ENCODE results near the gene LPCAT1.

LPCAT1 gene

DNA sequence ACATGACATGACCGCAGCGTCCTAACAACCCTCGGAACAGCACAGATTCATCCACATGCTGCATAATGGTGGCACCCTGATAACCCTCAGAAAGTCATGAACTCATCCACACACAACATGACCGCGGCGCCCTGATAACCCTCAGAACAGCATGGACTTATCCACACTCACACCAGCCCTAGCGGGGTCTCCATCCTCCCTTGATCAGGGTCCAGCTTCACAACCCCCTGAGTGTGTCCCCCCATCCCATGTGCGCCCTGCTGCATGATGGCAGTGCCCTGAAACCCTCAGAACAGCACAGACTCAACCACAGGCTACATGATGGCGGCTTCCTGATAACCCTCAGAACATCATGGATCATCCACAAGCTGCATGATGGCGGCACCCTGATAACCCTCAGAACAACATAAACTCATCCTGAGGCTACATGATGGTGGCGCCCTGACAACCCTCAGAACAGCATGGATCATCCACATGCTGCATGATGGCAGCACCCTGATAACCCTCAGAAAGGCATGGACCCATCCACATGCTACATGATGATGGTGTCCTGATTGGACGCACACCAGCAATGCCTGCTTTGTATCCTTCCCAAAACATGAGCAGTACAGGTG lies 106.8 kb downstream of the LPCAT1 start:
- no peak overlapping the region for H3K4me3 ChIP-seq (ENCODE audit: low read length)
- H3K9me3 ChIP-seq (ENCODE audit: control insufficient read depth, low read length) = peaks cover 7% of the 10 kb centered on the region
- peaks cover 31% of the 10 kb centered on the region for H3K27me3 ChIP-seq (replicated peaks; ENCODE audit: control insufficient read depth, insufficient read depth, low read length)
- H3K36me3 ChIP-seq (ENCODE audit: control insufficient read depth, insufficient read depth, low read length, severe bottlenecking) = no peaks in the 10 kb centered on the region
- DNase-seq (ENCODE audit: low read depth) = no peak
- peaks cover 14% of the 10 kb centered on the region for H3K4me1 ChIP-seq (ENCODE audit: control insufficient read depth, insufficient read depth, low read length)
- no peak overlapping the region for H3K9ac ChIP-seq (ENCODE audit: low read length)

DNA sequence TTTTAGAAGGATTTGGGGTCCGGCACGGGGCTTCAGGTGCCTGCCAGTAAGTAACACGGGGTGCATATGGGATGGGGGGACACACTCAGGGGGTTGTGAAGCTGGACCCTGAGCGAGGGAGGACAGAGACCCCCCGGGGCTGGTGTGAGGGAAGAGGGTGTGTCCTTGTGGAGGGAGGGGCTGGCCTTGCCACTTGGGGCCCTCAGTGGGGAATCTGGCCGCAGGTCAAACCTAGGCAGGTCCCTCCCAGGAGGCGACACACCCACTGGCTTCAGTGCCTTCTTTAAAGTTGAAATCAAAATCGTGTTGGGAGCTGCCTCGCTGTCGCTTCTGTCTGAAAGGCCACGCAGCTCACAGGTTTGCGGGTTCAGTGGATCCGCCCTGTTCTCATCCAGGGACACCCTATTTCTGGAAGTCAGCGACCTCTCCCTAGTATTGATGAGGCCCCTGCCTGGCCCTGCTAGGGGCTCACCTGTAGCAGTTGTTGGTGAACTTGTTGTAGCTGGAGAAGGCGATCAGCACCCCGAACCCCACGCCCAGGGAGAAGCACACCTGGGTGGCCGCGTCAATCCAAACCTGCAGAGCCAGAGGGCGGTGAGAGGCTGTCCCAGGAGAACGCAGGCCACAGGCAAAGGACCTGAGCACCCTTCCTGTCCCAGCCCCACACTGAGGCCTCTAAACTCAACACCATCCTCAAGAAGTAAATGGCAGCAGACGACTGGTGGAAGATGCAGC lies 108.0 kb downstream of the LPCAT1 start:
- Histone ChIP-seq H3K36me3 (ENCODE audit: control insufficient read depth, insufficient read depth, low read length, severe bottlenecking) (no peaks in the 10 kb centered on the region), H3K9me3 (ENCODE audit: control insufficient read depth, low read length) (peaks cover 7% of the 10 kb centered on the region), H3K4me3 (ENCODE audit: low read length) (no peak overlapping the region), H3K27me3 (replicated peaks; ENCODE audit: control insufficient read depth, insufficient read depth, low read length) (peaks cover 33% of the 10 kb centered on the region), H3K4me1 (ENCODE audit: control insufficient read depth, insufficient read depth, low read length) (peaks cover 9% of the 10 kb centered on the region), H3K9ac (ENCODE audit: low read length) (no peak overlapping the region)
- no peak for DNase-seq (ENCODE audit: low read depth)

DNA sequence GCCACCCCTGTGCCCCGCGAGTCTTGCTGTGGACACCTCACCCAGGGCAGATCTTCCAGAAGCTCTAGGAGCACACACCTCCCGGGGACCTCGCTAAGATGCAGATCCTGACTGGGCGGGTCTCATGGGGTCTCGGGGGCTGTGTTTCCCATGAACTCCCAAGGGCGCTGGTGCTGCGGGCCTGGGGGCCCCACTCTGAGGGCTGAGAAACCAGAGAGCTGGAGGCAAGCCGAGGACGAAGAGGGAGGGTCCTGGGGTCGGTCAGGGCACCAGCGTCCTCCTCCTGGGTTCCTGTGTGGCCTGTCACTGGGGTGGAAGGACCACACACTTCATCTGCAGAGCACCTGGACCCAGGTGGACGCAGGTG lies 108.7 kb downstream of the LPCAT1 start:
- Histone ChIP-seq H3K4me3 (ENCODE audit: low read length) (no peak overlapping the region), H3K27me3 (replicated peaks; ENCODE audit: control insufficient read depth, insufficient read depth, low read length) (peaks cover 37% of the 10 kb centered on the region), H3K36me3 (ENCODE audit: control insufficient read depth, insufficient read depth, low read length, severe bottlenecking) (no peaks in the 10 kb centered on the region), H3K4me1 (ENCODE audit: control insufficient read depth, insufficient read depth, low read length) (peaks cover 1% of the 10 kb centered on the region), H3K9me3 (ENCODE audit: control insufficient read depth, low read length) (peaks cover 7% of the 10 kb centered on the region), H3K9ac (ENCODE audit: low read length) (no peak overlapping the region)
- DNase-seq (ENCODE audit: low read depth) = no peak

DNA sequence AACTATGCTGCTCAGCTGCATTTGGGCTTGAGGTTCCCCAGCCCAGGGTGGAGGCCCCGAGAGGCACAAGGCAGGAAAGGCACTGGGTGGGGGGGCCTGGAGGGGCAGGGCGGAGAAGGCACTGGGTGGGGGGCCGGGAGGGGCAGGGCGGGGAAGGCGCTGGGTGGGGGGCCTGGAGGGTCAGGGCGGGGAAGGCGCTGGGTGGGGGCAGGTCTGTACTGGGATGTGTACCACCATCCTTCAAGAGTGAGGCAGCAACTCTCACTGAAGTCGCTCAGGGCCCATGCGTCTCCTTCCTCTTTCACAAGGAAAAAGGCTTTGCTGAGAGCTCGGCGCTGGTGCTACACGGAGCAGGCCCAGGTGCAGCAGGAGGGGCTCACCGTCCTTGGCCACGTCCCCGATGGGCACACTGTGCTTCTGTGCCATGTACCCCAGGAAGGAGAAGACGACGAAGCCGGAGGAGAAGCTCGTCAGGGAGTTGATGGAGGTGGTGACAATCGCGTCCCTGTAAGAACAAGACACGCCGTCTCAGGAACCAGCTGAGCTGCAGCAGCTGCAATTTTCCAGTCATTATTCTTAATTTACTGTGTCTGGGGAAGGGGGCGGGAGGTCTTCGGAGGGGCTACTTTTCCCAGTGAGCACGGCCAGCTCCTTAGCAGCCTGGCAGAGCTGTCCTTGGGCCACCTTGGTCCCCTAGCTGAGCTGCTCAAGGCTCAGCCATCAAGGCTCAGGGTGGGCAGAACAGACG lies 109.3 kb downstream of the LPCAT1 start:
- Histone ChIP-seq H3K36me3 (ENCODE audit: control insufficient read depth, insufficient read depth, low read length, severe bottlenecking) (no peaks in the 10 kb centered on the region), H3K27me3 (replicated peaks; ENCODE audit: control insufficient read depth, insufficient read depth, low read length) (peaks cover 37% of the 10 kb centered on the region), H3K4me1 (ENCODE audit: control insufficient read depth, insufficient read depth, low read length) (no peaks in the 10 kb centered on the region), H3K9me3 (ENCODE audit: control insufficient read depth, low read length) (peaks cover 7% of the 10 kb centered on the region), H3K4me3 (ENCODE audit: low read length) (no peak overlapping the region), H3K9ac (ENCODE audit: low read length) (no peak overlapping the region)
- no peak for DNase-seq (ENCODE audit: low read depth)

DNA sequence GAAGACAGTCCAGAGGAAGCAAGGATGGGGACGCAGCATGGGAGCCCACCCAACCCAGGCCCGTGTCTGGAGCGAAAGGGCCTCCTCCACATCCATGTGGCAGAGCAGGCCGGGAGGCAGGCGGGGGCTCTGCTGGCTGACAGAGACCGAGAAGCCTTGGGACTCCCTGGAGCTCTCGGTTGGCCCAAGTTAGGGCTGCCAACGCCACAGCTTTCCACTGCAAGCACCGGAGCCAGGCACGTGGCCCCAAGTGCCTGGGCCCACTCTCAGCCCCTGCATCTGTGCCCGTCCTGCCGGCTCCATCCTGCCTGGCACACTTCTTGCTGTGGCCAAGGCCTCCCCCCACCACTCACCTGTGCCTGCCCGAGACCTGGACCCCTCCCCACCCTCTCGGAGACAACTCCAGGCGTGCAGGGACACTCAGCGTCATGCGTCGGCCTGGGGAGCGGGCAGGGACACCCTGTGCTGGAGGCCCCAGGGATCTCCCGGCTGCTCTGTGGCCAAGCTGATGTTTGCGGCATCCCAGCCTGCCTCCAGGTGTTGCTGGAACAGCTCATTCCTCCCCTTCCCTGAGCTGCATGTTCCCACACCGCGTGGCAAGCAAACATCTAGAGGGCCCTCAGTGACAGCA lies 110.0 kb downstream of the LPCAT1 start:
- no peak for DNase-seq (ENCODE audit: low read depth)
- H3K36me3 ChIP-seq (ENCODE audit: control insufficient read depth, insufficient read depth, low read length, severe bottlenecking) = no peaks in the 10 kb centered on the region
- H3K9me3 ChIP-seq (ENCODE audit: control insufficient read depth, low read length) = peaks cover 3% of the 10 kb centered on the region
- H3K4me1 ChIP-seq (ENCODE audit: control insufficient read depth, insufficient read depth, low read length) = no peaks in the 10 kb centered on the region
- H3K9ac ChIP-seq (ENCODE audit: low read length) = no peak overlapping the region
- no peak overlapping the region for H3K4me3 ChIP-seq (ENCODE audit: low read length)
- peaks cover 37% of the 10 kb centered on the region for H3K27me3 ChIP-seq (replicated peaks; ENCODE audit: control insufficient read depth, insufficient read depth, low read length)

DNA sequence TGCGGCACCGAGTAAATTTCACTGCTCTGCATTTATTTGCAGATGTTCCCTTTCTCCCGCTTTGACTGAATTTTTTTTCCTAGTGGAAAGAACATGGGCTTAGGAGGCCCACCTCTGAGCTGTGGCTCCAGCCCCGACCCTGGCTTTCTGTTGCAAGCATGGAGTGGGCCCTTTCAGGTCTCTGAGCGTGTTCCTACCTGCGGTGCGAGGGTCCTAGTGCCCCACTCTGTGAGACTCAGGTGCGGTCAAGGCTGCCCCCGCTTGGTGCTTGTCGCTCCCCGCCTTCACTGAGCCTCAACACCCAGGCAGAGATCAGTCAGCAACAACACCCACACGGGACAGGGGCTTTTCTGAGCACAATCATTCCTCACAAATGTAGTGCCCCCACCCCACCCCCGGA lies 110.5 kb downstream of the LPCAT1 start:
- Histone ChIP-seq H3K9me3 (ENCODE audit: control insufficient read depth, low read length) (no peaks in the 10 kb centered on the region), H3K9ac (ENCODE audit: low read length) (no peak overlapping the region), H3K36me3 (ENCODE audit: control insufficient read depth, insufficient read depth, low read length, severe bottlenecking) (no peaks in the 10 kb centered on the region), H3K4me1 (ENCODE audit: control insufficient read depth, insufficient read depth, low read length) (no peaks in the 10 kb centered on the region), H3K27me3 (replicated peaks; ENCODE audit: control insufficient read depth, insufficient read depth, low read length) (peaks cover 38% of the 10 kb centered on the region), H3K4me3 (ENCODE audit: low read length) (no peak overlapping the region)
- no peak for DNase-seq (ENCODE audit: low read depth)

DNA sequence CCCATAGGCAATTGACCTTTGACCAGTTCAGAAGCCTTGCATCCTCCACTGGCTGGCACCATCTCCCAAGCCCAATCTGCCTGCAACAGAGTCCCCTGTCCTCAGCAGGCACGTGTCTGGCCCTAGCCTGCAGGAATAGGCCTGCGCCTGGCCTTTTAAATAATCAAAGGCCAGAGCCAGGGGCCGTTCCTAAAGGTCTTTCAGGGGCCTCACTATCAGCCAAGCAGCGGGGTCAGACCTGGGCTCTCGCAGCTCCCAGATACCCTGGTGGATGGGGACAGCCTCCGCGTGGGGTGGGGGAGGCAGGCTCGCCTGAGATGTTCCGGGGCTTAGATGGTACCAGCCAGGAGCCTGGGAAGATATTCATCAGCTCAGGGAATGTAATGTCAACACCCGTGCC lies 111.1 kb downstream of the LPCAT1 start:
- DNase-seq (ENCODE audit: low read depth) = no peak
- Histone ChIP-seq H3K9ac (ENCODE audit: low read length) (no peak overlapping the region), H3K36me3 (ENCODE audit: control insufficient read depth, insufficient read depth, low read length, severe bottlenecking) (no peaks in the 10 kb centered on the region), H3K27me3 (replicated peaks; ENCODE audit: control insufficient read depth, insufficient read depth, low read length) (peaks cover 40% of the 10 kb centered on the region), H3K4me3 (ENCODE audit: low read length) (no peak overlapping the region), H3K4me1 (ENCODE audit: control insufficient read depth, insufficient read depth, low read length) (no peaks in the 10 kb centered on the region), H3K9me3 (ENCODE audit: control insufficient read depth, low read length) (no peaks in the 10 kb centered on the region)

DNA sequence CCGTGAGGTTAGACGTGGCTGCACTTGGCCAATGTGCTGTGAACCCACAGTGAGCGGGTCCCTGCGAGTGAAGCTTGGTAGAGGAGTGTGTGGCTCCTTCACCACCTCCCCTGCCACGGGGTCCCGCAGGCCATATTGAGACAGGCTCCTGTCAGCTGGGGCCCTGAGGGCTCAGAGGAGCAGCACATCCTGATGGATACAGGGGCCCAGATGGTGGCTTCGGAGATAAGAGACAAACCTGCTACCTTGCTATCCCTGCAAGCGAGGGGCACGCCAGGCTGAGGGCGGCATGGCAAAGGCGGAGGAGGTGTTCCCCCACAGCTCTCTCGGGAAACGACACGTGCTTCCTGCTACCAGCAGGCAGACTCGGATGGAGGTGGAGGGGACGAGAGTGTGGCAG lies 111.6 kb downstream of the LPCAT1 start:
- no peak for DNase-seq (ENCODE audit: low read depth)
- Histone ChIP-seq H3K9ac (ENCODE audit: low read length) (no peak overlapping the region), H3K9me3 (ENCODE audit: control insufficient read depth, low read length) (no peaks in the 10 kb centered on the region), H3K27me3 (replicated peaks; ENCODE audit: control insufficient read depth, insufficient read depth, low read length) (peaks cover 44% of the 10 kb centered on the region), H3K4me1 (ENCODE audit: control insufficient read depth, insufficient read depth, low read length) (no peaks in the 10 kb centered on the region), H3K4me3 (ENCODE audit: low read length) (no peak overlapping the region), H3K36me3 (ENCODE audit: control insufficient read depth, insufficient read depth, low read length, severe bottlenecking) (no peaks in the 10 kb centered on the region)
